ENCODE data around the gene STAG1. TPM values are rescaled to one million over a fixed set of nuclear protein-coding genes. Genes with fewer than 3 reads are reported as not detected.

The STAG1 gene
- total and polyA plus RNA-seq, 9 of the 15 experiments (the other 6 are each of a cell fraction or from before 2014, with no cell fraction given), result 2.7 to 17.7 (median 8.8) TPM

DNA sequence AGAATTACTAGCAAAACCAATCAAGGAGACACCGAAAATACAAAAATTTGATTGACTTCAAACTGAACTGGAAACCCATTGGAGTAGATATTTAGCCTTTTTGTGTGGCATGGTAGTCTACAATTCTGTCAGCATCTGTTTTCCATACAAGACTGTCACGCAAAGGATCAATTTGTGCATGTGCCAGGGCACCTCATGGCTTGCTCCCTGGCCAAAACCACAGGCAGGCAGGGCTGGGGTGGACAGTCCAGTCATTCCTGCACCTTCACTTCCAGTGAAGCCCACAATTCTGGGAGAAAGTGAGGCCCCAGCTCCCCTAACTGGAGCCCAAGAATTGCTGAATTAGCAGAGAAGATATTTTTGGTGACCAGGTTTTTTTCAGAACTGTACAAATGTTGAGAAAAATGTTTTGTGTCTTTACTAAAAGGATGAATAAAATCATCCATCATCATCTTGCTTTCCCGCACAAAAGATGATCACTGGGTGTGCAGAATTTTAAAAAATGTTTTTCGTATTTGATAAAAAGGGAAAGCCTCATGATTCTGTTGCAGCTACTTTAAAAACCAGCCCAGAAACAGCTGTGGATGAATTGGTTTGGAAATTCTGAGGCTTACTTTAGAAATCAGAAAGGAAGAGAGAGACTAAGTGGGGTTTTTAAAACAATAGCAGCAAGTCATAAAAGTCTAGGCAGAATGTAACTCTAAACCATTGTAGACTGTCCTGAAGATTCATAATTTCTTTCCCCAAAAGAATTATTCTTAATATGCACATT is 415.7 kb downstream of the STAG1 start:
- H2AFZ ChIP-seq (ENCODE audit: low read depth, low read length), result no peak overlapping the region
- CTCF ChIA-PET (ENCODE audit: low intra/inter-chr PET ratio), result interaction anchor here (0.6 kb wide), 1 partner anchor 11 kb away, joined by 6 read pairs; no protein-coding TSS in a partner anchor
- BruUV-seq (replicated peaks), result no TSS peak
- no peak overlapping the region for H3K27ac ChIP-seq (ENCODE audit: extremely low read depth, low read depth, low read length)
- 100% methylated on average over 4 of the region's 4 CpGs for WGBS (ENCODE audit: insufficient coverage, low coverage, missing lambda C conversion rate)
- no peak overlapping the region for H3K4me3 ChIP-seq
- H3K79me2 ChIP-seq (ENCODE audit: control insufficient read depth, insufficient read depth, low read length), result no peaks in the 10 kb centered on the region
- in situ Hi-C loops (cut with MboI), result no loop called here
- DNase-seq (ENCODE audit: extremely low read depth in 1 of 4, low spot score in 3 of 4), result no peak
- H3K9ac ChIP-seq (ENCODE audit: insufficient read depth in 1 of 2, low read depth in 2 of 2, low read length in 2 of 2), result no peak overlapping the region
- no peaks in the 10 kb centered on the region for H3K9me3 ChIP-seq (replicated peaks; ENCODE audit: control insufficient read depth, insufficient read depth, low read depth, low read length)
- H4K20me1 ChIP-seq (replicated peaks; ENCODE audit: control insufficient read depth, insufficient read depth, low read length), result no peaks in the 10 kb centered on the region
- no peaks in the 10 kb centered on the region for H3K9me1 ChIP-seq (ENCODE audit: control insufficient read depth, insufficient read depth, low read length)
- intact Hi-C loops (cut with micrococcal nuclease), result no loop called here
- no peaks in the 10 kb centered on the region for H3K4me1 ChIP-seq (replicated peaks in 1 of 2; ENCODE audit: control insufficient read depth in 2 of 2, insufficient read depth in 2 of 2, low read length in 2 of 2)
- H3K36me3 ChIP-seq (ENCODE audit: control insufficient read depth, insufficient read depth, low read length), result peaks cover 64% of the 10 kb centered on the region; the same call in 2 of the 3 replicates
- POLR2A ChIA-PET, result no interaction called here
- no peak for FAIRE-seq
- H3K4me2 ChIP-seq (ENCODE audit: insufficient read depth, low read length), result no peak overlapping the region
- no peaks in the 10 kb centered on the region for H3K27me3 ChIP-seq (ENCODE audit: control insufficient read depth in 2 of 2, insufficient read depth in 2 of 2, low read length in 2 of 2)
- no peak for ATAC-seq
- TF ChIP-seq FUS (optimal IDR thresholded peaks at IDR 0.05; ENCODE audit: low read depth, low read length) (no peak), NFE2L1 (tag; IDR thresholded peaks at IDR 0.05; ENCODE audit: borderline replicate concordance, low read depth) (no peak), JUND (IDR thresholded peaks at IDR 0.05; ENCODE audit: borderline replicate concordance, low read depth, low read length) (no peak), JUND (tag; IDR thresholded peaks at IDR 0.05; ENCODE audit: borderline replicate concordance, low read depth, low read length) (no peak), NR4A1 (CRISPR knock-in tag; IDR thresholded peaks at IDR 0.05) (no peak), NR4A1 (tag; IDR thresholded peaks at IDR 0.05) (no peak), ZNF384 (IDR thresholded peaks at IDR 0.05; ENCODE audit: low read depth, low read length) (no peak), KLF1 (tag; IDR thresholded peaks at IDR 0.05) (no peak), FOSL1 (tag; conservative IDR thresholded peaks at IDR 0.05) (no peak), ZBTB1 (CRISPR knock-in tag; IDR thresholded peaks at IDR 0.05; ENCODE audit: borderline replicate concordance, low read depth) (no peak), TAF7 (tag; IDR thresholded peaks at IDR 0.05) (no peak), SMC3 (conservative IDR thresholded peaks at IDR 0.05; ENCODE audit: insufficient read depth, low read depth, low read length) (no peak)
- TF ChIP-seq, protein P1, sequence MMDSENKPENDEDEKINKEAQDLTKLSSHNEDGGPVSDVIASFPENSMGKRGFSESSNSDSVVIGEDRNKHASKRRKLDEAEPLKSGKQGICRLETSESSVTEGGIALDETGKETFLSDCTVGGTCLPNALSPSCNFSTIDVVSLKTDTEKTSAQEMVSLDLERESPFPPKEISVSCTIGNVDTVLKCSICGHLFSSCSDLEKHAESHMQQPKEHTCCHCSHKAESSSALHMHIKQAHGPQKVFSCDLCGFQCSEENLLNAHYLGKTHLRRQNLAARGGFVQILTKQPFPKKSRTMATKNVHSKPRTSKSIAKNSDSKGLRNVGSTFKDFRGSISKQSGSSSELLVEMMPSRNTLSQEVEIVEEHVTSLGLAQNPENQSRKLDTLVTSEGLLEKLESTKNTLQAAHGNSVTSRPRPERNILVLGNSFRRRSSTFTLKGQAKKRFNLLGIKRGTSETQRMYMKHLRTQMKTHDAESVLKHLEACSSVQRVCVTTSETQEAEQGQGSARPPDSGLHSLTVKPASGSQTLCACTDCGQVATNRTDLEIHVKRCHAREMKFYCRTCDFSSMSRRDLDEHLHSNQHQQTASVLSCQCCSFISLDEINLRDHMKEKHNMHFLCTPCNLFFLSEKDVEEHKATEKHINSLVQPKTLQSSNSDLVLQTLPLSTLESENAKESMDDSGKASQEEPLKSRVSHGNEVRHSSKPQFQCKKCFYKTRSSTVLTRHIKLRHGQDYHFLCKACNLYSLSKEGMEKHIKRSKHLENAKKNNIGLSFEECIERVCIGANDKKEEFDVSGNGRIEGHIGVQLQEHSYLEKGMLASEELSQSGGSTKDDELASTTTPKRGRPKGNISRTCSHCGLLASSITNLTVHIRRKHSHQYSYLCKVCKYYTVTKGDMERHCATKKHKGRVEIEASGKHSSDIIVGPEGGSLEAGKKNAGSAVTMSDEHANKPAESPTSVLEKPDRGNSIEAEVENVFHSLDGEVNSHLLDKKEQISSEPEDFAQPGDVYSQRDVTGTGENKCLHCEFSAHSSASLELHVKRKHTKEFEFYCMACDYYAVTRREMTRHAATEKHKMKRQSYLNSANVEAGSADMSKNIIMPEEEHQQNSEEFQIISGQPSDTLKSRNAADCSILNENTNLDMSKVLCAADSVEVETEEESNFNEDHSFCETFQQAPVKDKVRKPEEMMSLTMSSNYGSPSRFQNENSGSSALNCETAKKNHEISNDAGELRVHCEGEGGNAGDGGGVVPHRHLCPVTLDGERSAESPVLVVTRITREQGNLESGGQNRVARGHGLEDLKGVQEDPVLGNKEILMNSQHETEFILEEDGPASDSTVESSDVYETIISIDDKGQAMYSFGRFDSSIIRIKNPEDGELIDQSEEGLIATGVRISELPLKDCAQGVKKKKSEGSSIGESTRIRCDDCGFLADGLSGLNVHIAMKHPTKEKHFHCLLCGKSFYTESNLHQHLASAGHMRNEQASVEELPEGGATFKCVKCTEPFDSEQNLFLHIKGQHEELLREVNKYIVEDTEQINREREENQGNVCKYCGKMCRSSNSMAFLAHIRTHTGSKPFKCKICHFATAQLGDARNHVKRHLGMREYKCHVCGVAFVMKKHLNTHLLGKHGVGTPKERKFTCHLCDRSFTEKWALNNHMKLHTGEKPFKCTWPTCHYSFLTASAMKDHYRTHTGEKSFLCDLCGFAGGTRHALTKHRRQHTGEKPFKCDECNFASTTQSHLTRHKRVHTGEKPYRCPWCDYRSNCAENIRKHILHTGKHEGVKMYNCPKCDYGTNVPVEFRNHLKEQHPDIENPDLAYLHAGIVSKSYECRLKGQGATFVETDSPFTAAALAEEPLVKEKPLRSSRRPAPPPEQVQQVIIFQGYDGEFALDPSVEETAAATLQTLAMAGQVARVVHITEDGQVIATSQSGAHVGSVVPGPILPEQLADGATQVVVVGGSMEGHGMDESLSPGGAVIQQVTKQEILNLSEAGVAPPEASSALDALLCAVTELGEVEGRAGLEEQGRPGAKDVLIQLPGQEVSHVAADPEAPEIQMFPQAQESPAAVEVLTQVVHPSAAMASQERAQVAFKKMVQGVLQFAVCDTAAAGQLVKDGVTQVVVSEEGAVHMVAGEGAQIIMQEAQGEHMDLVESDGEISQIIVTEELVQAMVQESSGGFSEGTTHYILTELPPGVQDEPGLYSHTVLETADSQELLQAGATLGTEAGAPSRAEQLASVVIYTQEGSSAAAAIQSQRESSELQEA (IDR thresholded peaks at IDR 0.05; ENCODE audit: low read depth), result no peak
- TF ChIP-seq, protein P2, sequence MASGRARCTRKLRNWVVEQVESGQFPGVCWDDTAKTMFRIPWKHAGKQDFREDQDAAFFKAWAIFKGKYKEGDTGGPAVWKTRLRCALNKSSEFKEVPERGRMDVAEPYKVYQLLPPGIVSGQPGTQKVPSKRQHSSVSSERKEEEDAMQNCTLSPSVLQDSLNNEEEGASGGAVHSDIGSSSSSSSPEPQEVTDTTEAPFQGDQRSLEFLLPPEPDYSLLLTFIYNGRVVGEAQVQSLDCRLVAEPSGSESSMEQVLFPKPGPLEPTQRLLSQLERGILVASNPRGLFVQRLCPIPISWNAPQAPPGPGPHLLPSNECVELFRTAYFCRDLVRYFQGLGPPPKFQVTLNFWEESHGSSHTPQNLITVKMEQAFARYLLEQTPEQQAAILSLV (tag; IDR thresholded peaks at IDR 0.05), result no peak

Measured in K562 (cell line).